Thoracic aorta (tissue), 2 donors: ENCODE results near the gene ANKRD23. TPM values are rescaled to one million over a fixed set of nuclear protein-coding genes. Genes with fewer than 3 reads are reported as not detected.

ENCODE experiments used
- ATAC-seq: fragments of 150-250 bp; one replicate; pipeline ENCODE4 v1.8.0; 2017; ENCODE audit warnings: low read depth; ENCODE audit not compliant: insufficient number of reproducible peaks, low FRiP score
- DNase-seq: peaks from one replicate; pipeline ENCODE4 v3.0.0-alpha.2; 2020; ENCODE audit warnings: low spot score
- H3K27ac ChIP-seq, 2 donors: fragments of 200-600 bp; sonication (generic); 1 replicate in 1 of 2; 2 replicates in 1 of 2; pipeline ENCODE4 v1.5.1; 2016; ENCODE audit warnings: mild to moderate bottlenecking in 2 of 2, moderate library complexity in 2 of 2
- H3K27me3 ChIP-seq: fragments of 200-600 bp; sonication (generic); replicated peaks from 2 replicates; pipeline ENCODE4 v1.6.0; 2016; ENCODE audit warnings: mild to moderate bottlenecking; ENCODE audit not compliant: insufficient read depth
- H3K36me3 ChIP-seq: fragments of 200-600 bp; sonication (generic); one replicate; pipeline ENCODE4 v1.5.1; 2016
- H3K4me1 ChIP-seq, 2 donors: fragments of 200-600 bp; sonication (generic); 1 replicate in 1 of 2; 2 replicates in 1 of 2; pipeline versions ENCODE4 v1.5.1 to v1.6.0; 2016; ENCODE audit warnings: low read depth in 2 of 2, mild to moderate bottlenecking in 1 of 2; ENCODE audit not compliant: control insufficient read depth in 1 of 2
- H3K4me3 ChIP-seq: fragments of 200-600 bp; sonication (generic); 2 replicates; pipeline ENCODE4 v1.5.1; 2016; ENCODE audit warnings: mild to moderate bottlenecking
- H3K9me3 ChIP-seq: fragments of 200-600 bp; sonication (generic); 2 replicates; pipeline ENCODE4 v1.5.1; 2016
- CTCF ChIP-seq: fragments of 200-600 bp; sonication (generic); IDR thresholded peaks from one replicate; pipeline ENCODE4 v1.5.1; 2019; ENCODE audit warnings: antibody characterized with exemption
- total RNA-seq, 2 donors: library from RNA; depleted of rRNA; stranded (reverse); fragments of >200 nt; gene quantifications; one replicate each; pipeline versions ENCODE4 v1.1.0 to v1.2.3, GENCODE V29; 2016

ANKRD23 gene
- total RNA-seq, 2 donors from 2014 or later: 6.0 to 8.4 TPM

GRCh38 chr2:96789245-96789617 is 54.6 kb downstream of the ANKRD23 start:
- no peak overlapping the region for H3K4me3 ChIP-seq
- no peaks in the 10 kb centered on the region for H3K9me3 ChIP-seq
- no peaks in the 10 kb centered on the region for H3K27me3 ChIP-seq
- H3K27ac ChIP-seq: no peak overlapping the region
- DNase-seq (no peak), ATAC-seq (no peak)
- H3K36me3 ChIP-seq: no peaks in the 10 kb centered on the region
- peaks cover 25 to 33% of the 10 kb centered on the region in 2 donors for H3K4me1 ChIP-seq
- TF ChIP-seq CTCF: no peak

GRCh38 chr2:96788442-96789244 is 55.2 kb downstream of the ANKRD23 start:
- Histone ChIP-seq H3K4me3 (peak overlapping the region; percentile 10), H3K27me3 (no peaks in the 10 kb centered on the region), H3K36me3 (no peaks in the 10 kb centered on the region), H3K4me1 (peaks cover 25 to 33% of the 10 kb centered on the region in 2 donors), H3K27ac (peak overlapping the region; percentile 30 to 45), H3K9me3 (no peaks in the 10 kb centered on the region)
- ATAC-seq (peak; percentile 64), DNase-seq (peak; percentile 24)
- no peak for TF ChIP-seq CTCF

Other genes starting within 250 kb of the ANKRD23 start
- 10 to 100 TPM; 60.2 to 73.4 TPM for gene KANSL3, start 205.7 kb downstream of the ANKRD23 start, total RNA-seq
- not detected for gene FER1L5, start 201.3 kb downstream of the ANKRD23 start, total RNA-seq
- gene LMAN2L, start 104.0 kb downstream of the ANKRD23 start, total RNA-seq: 10 to 100 TPM in 1 of 2 donors, 1 to 10 TPM in 1; 9.1 to 12.8 TPM
- 1 to 10 TPM; 6.5 TPM for gene CNNM4, start 83.1 kb downstream of the ANKRD23 start, total RNA-seq
- 10 to 100 TPM; 11.5 to 14.3 TPM for gene CNNM3, start 27.8 kb downstream of the ANKRD23 start, total RNA-seq
- gene ANKRD39, start 14.0 kb upstream of the ANKRD23 start, total RNA-seq: 10 to 100 TPM in 1 of 2 donors, 1 to 10 TPM in 1; 8.4 to 18.0 TPM
- 10 to 100 TPM; 44.1 to 66.3 TPM for gene SEMA4C, start 26.1 kb upstream of the ANKRD23 start, total RNA-seq
- gene FAM178B, start 142.6 kb upstream of the ANKRD23 start, total RNA-seq: not detected